ENCODE results near the gene TCF7L2.

TCF7L2 gene

GRCh38 chr10:112977426-112977898 is 27.4 kb downstream of the TCF7L2 start:
- no peak for TF ChIP-seq TAF1 (IDR thresholded peaks at IDR 0.05; ENCODE audit: borderline replicate concordance, insufficient read depth, low read length)
- no peak for TF ChIP-seq POLR2AphosphoS5 (IDR thresholded peaks at IDR 0.05; ENCODE audit: low read depth, low read length)
- TF ChIP-seq FOXP2 (optimal IDR thresholded peaks at IDR 0.05; ENCODE audit: borderline replicate concordance, extremely low read depth, extremely low read length, insufficient read depth), result no peak
- TF ChIP-seq REST (IDR thresholded peaks at IDR 0.05; ENCODE audit: insufficient read depth in 1 of 2, low read depth in 2 of 2, low read length in 2 of 2), result no peak
- TF ChIP-seq SIN3A (IDR thresholded peaks at IDR 0.05; ENCODE audit: borderline replicate concordance, insufficient read depth, low read length), result no peak

- no peak for TF ChIP-seq POLR2AphosphoS5 (IDR thresholded peaks at IDR 0.05; ENCODE audit: low read depth, low read length)
- no peak for TF ChIP-seq REST (IDR thresholded peaks at IDR 0.05; ENCODE audit: insufficient read depth in 1 of 2, low read depth in 2 of 2, low read length in 2 of 2)
- no peak for TF ChIP-seq SIN3A (IDR thresholded peaks at IDR 0.05; ENCODE audit: borderline replicate concordance, insufficient read depth, low read length)
- no peak for TF ChIP-seq TAF1 (IDR thresholded peaks at IDR 0.05; ENCODE audit: borderline replicate concordance, insufficient read depth, low read length)
- no peak for TF ChIP-seq FOXP2 (optimal IDR thresholded peaks at IDR 0.05; ENCODE audit: borderline replicate concordance, extremely low read depth, extremely low read length, insufficient read depth)
Measured at GRCh38 chr10:112979927-112980326, 29.9 kb downstream of the TCF7L2 start.

GRCh38 chr10:112980937-112981336 is 30.9 kb downstream of the TCF7L2 start:
- TF ChIP-seq POLR2AphosphoS5 (IDR thresholded peaks at IDR 0.05; ENCODE audit: low read depth, low read length) (no peak), SIN3A (IDR thresholded peaks at IDR 0.05; ENCODE audit: borderline replicate concordance, insufficient read depth, low read length) (no peak), FOXP2 (optimal IDR thresholded peaks at IDR 0.05; ENCODE audit: borderline replicate concordance, extremely low read depth, extremely low read length, insufficient read depth) (no peak), REST (IDR thresholded peaks at IDR 0.05; ENCODE audit: insufficient read depth in 1 of 2, low read depth in 2 of 2, low read length in 2 of 2) (no peak), TAF1 (IDR thresholded peaks at IDR 0.05; ENCODE audit: borderline replicate concordance, insufficient read depth, low read length) (no peak)

- TF ChIP-seq POLR2AphosphoS5 (IDR thresholded peaks at IDR 0.05; ENCODE audit: low read depth, low read length) (no peak), SIN3A (IDR thresholded peaks at IDR 0.05; ENCODE audit: borderline replicate concordance, insufficient read depth, low read length) (no peak), REST (IDR thresholded peaks at IDR 0.05; ENCODE audit: insufficient read depth in 1 of 2, low read depth in 2 of 2, low read length in 2 of 2) (no peak), TAF1 (IDR thresholded peaks at IDR 0.05; ENCODE audit: borderline replicate concordance, insufficient read depth, low read length) (no peak), FOXP2 (optimal IDR thresholded peaks at IDR 0.05; ENCODE audit: borderline replicate concordance, extremely low read depth, extremely low read length, insufficient read depth) (no peak)
Measured at GRCh38 chr10:112981553-112981952, 31.5 kb downstream of the TCF7L2 start.

Measured in PFSK-1 (cell line).